Stimulated activated CD8-positive, alpha-beta memory T cell treated with anti-CD3 and anti-CD28 coated beads, Interleukin-4, amount 100 ng/mL, for 24 hours (primary cell): ENCODE measurements around the gene PSKH1.
"Not testable (repeated sequence)": the region's sequence is repeated elsewhere in the genome, so short reads cannot be mapped to it uniquely, and the experiment has no call there.

ENCODE experiments used
- DNase-seq: peaks from one replicate; pipeline ENCODE4 v3.0.0-alpha.2; 2020; ENCODE audit warnings: low read depth

The PSKH1 gene

GRCh38 chr16:67926181-67926750, 33.2 kb downstream of the PSKH1 start:
- DNase-seq = no peak

GRCh38 chr16:67927131-67927941, 34.3 kb downstream of the PSKH1 start:
- no peak for DNase-seq

- no peak for DNase-seq
These were observed 35.1 kb downstream of the PSKH1 start for GRCh38 chr16:67928147-67928546.

DNA sequence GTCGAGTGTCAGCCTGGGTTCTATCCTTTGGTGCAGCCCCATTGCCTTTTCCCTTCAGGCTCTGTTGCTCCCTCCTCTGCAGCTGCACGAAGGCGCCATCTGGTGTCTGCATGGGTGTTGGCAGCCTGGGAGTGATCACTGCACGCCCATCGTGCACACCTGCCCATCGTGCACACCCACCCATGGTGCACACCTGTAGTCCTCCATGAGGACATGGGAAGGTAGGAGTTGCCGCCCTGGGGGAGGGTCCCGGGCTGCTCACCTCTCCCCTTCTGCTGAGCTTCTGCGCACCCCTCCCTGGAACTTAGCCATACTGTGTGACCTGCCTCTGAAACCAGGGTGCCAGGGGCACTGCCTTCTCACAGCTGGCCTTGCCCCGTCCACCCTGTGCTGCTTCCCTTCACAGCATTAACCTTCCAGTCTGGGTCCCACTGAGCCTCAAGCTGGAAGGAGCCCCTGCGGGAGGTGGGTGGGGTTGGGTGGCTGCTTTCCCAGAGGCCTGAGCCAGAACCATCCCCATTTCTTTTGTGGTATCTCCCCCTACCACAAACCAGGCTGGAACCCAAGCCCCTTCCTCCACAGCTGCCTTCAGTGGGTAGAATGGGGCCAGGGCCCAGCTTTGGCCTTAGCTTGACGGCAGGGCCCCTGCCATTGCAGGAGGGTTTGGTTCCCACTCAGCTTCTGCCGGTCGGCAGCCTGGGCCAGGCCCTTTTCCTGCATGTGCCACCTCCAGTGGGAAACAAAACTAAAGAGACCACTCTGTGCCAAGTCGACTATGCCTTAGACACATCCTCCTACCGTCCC, 35.7 kb downstream of the PSKH1 start:
- peak; percentile 65 for DNase-seq

DNA sequence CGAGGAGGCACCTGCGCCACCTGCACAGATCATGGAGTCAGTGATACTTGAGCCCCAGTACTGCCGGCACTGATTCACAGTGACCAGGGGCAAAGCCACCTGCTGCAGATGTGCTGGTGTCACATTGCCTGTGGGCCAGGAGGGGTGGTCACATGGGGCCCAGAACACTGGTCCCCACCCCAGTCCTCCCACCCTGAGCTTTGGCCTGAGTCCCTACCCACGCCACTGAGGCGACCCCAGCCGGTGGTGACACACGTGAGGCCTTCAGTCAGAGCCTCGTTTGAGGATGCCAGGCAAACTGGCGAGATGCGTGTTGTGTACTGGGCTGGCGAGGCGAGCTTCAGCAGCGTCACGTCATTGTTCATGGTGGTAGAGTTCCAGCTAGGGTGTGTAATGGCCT, 37.1 kb downstream of the PSKH1 start:
- no peak for DNase-seq

DNA sequence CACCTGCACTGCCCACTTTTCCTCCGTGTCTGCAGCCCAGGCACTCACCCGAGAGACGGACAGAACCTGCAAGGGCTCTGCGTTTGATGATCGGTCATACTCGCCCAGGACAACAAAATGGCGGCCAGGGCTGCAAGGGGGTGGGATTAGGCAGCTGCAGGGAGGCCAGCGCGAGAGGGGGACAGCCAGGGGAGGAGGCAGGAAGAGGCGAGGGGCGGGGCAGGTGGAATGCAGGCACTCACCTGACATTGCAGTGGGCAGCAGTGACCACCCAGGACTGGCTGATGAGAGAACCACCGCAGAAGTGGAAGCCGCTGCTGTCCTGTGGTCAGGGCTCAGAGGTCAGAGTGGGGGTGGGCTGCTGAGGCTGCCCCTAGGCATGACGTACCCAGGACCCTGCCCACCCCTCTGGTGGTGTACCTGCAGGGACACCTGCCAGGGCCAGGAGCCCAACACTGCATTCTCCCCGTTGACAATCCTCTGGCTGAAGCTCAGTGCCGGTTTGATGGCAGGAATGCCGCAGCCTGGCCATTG, 37.7 kb downstream of the PSKH1 start:
- DNase-seq = no peak

DNA sequence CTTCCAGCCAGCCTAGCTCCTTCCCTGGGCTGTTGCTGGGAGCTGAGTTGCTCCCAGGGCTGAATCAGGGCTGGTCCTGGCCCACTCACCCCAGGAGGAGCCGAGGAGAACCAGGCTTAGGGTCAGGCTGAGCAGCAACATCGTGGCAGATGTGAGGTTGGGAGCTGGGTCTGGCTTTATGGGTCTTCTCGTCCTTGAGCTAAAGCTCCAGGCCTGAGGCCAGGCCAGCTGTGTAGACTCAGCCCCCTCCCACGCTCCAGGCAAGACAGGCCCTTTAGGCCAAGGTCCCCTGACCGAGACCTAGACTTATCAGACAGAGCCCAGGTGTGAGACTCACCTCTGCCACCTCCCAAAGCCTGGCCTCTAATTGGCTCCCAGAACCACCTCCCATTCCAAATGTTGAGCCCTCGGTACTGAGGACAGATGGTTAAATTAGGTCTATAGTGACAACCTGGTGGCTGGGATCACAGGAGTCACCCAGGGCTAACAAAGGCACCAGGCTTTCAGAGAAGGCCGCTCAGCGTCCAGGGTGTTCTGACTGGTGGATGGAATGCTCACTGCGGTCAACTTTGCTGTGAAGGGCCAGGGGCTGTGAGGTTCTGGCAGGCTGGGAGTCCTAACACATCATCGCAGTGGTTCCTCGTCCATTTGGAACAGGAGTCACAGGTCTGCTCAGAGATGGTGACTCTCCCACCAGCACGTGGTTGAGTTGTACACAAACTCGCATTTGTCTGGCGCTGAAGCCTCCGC, 38.8 kb downstream of the PSKH1 start, which contains the start of gene CTRL:
CTRL (minus strand) TSS at position 151 of the 750 bp plus-strand sequence; CDS start at position 141, 10 bp downstream.
- DNase-seq = no peak

DNA sequence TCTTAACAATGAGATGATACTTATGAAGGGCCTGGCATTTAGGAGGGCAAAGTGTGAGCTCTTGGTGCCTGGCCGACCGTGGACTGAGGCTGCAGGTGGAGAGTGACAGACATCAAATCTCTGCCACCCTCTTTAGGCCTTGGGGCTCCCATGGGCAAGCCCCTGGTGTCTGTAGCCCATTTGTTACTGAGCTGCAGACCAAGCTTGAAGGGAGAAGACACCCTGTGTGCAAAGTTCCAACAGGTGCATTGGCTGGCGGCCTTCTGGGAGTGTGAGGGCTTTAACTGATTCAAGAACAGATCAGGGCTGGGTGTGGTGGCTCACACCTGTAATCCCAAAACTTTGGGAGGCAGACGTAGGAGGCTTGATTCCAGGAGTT, 39.4 kb downstream of the PSKH1 start:
- DNase-seq = no peak

- no peak for DNase-seq
These were observed 40.8 kb downstream of the PSKH1 start for GRCh38 chr16:67933805-67934204.

- DNase-seq = no peak
These were observed 41.4 kb downstream of the PSKH1 start for GRCh38 chr16:67934306-67935100.

DNA sequence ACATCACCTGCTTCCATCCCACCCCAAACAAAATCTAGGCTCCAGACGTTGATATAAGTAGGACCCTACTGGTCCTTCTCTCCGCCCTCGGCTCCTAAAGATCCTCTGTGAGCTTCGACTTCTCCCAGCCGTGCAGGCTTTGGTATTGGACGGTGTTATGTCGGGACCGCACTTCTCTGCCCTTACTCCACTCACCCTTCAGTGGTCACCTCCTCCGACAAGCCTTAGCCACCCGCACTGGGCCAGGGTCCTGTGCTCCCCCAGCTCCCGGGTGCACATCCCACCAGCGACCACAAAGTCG, 42.0 kb downstream of the PSKH1 start:
- DNase-seq = no peak

GRCh38 chr16:67935402-67936123, 42.5 kb downstream of the PSKH1 start:
- peak; percentile 96 for DNase-seq

GRCh38 chr16:67936124-67936879, 43.2 kb downstream of the PSKH1 start, which contains the start of gene PSMB10:
Gene PSMB10, minus strand, starts transcription at chr16:67936850. Its CDS starts 101 bp downstream, at chr16:67936749.
- peak; percentile 42 for DNase-seq

DNA sequence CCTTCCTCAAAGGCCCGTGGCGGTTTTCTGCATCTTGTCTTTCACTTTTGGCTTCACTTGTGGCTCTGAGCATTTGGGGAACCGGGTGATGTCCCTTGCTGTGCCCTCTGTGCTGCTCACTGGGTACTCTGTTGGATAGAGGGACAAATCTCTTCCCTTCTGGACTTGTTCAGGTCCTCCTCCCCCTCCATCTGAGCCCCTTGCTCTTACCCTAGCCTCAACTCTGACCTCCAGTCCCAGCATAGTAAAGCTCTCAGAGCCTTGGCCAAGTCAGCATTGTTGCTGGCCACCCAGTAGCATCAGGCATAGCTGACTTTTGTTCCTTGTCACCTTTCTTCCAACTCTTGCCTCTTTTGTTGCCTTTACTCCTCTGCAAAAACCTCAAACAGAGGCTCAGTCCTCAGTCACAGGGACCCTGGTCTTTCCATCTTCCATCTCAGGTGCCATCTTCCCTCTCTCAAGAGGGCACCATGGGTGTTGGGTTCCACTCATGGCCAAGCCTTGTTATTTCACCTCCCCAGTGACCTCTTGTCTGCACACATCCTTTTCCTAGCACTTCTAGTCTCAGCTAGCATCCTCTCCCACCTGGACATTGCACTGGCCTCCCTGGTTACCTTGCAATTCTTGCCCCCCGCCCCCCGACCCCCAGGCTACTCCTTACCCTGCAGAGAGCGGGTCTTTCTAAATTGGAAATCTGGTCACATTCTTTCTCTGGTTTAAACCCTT, 44.0 kb downstream of the PSKH1 start:
- peak; percentile 63 for DNase-seq

GRCh38 chr16:67937713-67938112, 44.7 kb downstream of the PSKH1 start:
- not testable (repeated sequence) for DNase-seq

GRCh38 chr16:67939507-67940445, 46.7 kb downstream of the PSKH1 start:
- no peak for DNase-seq

DNA sequence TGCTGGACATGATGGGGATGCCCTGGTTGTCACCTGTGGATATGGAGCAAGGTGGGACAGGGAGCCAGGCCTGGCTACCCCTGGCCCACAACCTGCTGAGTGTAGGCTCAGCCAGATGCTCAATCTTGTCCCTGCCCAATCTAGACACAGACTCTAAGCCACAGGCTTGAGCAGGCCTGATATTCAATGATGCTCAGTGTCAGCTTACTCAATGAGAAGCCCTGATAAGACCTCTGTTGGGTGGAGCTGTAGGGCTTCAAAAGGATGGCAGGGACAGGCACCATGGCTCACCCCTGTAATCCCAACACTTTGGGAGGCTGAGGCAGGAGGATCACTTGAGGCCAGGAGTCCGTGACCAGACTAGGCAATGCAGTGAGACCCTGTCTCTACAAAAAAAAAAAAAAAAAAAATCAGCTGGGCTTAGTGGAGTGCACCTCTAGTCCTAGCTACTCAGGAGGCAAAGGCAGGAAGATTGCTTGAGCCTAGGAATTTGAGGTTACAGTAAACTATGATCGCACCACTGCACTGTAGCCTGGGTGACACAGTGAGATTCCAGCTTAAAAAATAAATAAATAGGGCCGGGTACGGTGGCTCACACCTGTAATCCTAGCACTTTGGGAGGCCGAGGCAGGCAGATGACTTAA, 47.5 kb downstream of the PSKH1 start:
- no peak for DNase-seq
